Measurements from ENCODE around the gene PLCXD3. TPM values are rescaled to one million over a fixed set of nuclear protein-coding genes. Genes with fewer than 3 reads are reported as not detected.

Gene PLCXD3
- total and polyA plus RNA-seq, 2 of the 4 experiments (the other 2 are of a cell fraction), result under 0.01 to 0.02 TPM

DNA sequence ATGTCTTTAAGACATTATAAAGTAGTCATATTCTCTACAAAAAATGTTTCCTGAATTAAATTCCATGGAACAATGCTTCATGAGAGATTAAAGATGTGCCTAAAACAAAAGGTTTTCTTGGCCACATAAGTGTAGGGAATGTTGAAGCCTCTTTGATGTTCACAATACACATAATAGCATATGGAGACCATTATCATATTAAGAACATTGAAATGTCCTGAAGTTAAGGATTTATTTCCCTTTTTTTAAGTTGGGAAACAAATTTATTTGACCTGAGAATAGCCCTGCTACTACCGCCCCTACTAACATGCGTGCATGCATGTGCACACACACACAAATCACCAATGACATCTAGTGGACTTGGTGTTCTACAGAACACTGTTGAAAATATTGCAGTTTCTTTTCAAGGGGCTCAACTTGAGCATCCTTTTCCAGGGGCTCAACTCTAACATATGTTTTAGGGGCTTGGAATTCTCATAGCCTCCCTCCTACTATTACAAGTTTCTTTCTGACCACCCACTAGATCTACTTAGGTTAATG is 172.2 kb downstream of the PLCXD3 start:
- no peak overlapping the region for H4K91ac ChIP-seq (ENCODE audit: insufficient read depth, low read depth, low read length)
- H2AK5ac ChIP-seq (ENCODE audit: low read depth, low read length), result no peak overlapping the region
- H2BK120ac ChIP-seq (ENCODE audit: low read depth, low read length), result no peak overlapping the region
- TF ChIP-seq RAD21 (IDR thresholded peaks at IDR 0.05; ENCODE audit: low read length), result peak; percentile 27; the same call in 1 of the 2 replicates
- TF ChIP-seq, protein P1, sequence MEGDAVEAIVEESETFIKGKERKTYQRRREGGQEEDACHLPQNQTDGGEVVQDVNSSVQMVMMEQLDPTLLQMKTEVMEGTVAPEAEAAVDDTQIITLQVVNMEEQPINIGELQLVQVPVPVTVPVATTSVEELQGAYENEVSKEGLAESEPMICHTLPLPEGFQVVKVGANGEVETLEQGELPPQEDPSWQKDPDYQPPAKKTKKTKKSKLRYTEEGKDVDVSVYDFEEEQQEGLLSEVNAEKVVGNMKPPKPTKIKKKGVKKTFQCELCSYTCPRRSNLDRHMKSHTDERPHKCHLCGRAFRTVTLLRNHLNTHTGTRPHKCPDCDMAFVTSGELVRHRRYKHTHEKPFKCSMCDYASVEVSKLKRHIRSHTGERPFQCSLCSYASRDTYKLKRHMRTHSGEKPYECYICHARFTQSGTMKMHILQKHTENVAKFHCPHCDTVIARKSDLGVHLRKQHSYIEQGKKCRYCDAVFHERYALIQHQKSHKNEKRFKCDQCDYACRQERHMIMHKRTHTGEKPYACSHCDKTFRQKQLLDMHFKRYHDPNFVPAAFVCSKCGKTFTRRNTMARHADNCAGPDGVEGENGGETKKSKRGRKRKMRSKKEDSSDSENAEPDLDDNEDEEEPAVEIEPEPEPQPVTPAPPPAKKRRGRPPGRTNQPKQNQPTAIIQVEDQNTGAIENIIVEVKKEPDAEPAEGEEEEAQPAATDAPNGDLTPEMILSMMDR (conservative IDR thresholded peaks at IDR 0.05; ENCODE audit: low read depth, low read length), result 0 out of 2 replicates have a peak, but pooled peaks have one; percentile 15
- TF ChIP-seq POLR2A (IDR thresholded peaks at IDR 0.05; ENCODE audit: low read depth, low read length), result no peak
- no peak for TF ChIP-seq NFE2L2 (IDR thresholded peaks at IDR 0.05; ENCODE audit: low read depth, low read length)
- TF ChIP-seq CEBPB (IDR thresholded peaks at IDR 0.05; ENCODE audit: low read depth, low read length), result no peak
- TF ChIP-seq, protein P2, sequence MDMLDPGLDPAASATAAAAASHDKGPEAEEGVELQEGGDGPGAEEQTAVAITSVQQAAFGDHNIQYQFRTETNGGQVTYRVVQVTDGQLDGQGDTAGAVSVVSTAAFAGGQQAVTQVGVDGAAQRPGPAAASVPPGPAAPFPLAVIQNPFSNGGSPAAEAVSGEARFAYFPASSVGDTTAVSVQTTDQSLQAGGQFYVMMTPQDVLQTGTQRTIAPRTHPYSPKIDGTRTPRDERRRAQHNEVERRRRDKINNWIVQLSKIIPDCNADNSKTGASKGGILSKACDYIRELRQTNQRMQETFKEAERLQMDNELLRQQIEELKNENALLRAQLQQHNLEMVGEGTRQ (IDR thresholded peaks at IDR 0.05; ENCODE audit: low read depth, low read length), result no peak
- TF ChIP-seq BHLHE40 (IDR thresholded peaks at IDR 0.05; ENCODE audit: low read depth, low read length), result no peak
- no peak overlapping the region for H2BK5ac ChIP-seq (ENCODE audit: low read depth, low read length, poor library complexity, severe bottlenecking)
- H2BK15ac ChIP-seq (ENCODE audit: low read depth, low read length), result no peak overlapping the region
- H3K9me3 ChIP-seq (ENCODE audit: control insufficient read depth, insufficient read depth, low read length), result no peaks in the 10 kb centered on the region
- dilution Hi-C loops (cut with HindIII; ENCODE audit: low sequenced_read_pairs, unreplicated experiment) (no loop called here), in situ Hi-C loops (cut with MboI; ENCODE audit: low sequenced_read_pairs) (no loop called here), intact Hi-C loops (cut with micrococcal nuclease) (loop anchor here (2.0 kb wide), 1 partner anchor 433 kb away; no protein-coding TSS in a partner anchor)
- ChIA-PET CTCF (no interaction called here), POLR2A (ENCODE audit: unreplicated experiment) (no interaction called here)
- H3K4me1 ChIP-seq (ENCODE audit: control insufficient read depth, insufficient read depth, low read length), result peaks cover 2% of the 10 kb centered on the region; the same call in 1 of the 2 replicates
- no peak overlapping the region for H3K9ac ChIP-seq (ENCODE audit: low read depth, low read length)
- H3K4ac ChIP-seq (ENCODE audit: low read depth, low read length), result no peak overlapping the region
- H3K4me3 ChIP-seq (ENCODE audit: insufficient read depth, low read depth, low read length), result no peak overlapping the region
- H3K18ac ChIP-seq (ENCODE audit: low read depth, low read length), result no peak overlapping the region
- no peaks in the 10 kb centered on the region for H3K36me3 ChIP-seq (ENCODE audit: control insufficient read depth, insufficient read depth, low read length)
- ATAC-seq (ENCODE audit: low read depth), result no peak
- H3K79me1 ChIP-seq (ENCODE audit: low read depth in 1 of 2, low read length in 2 of 2), result no peaks in the 10 kb centered on the region
- H4K5ac ChIP-seq (ENCODE audit: low read depth, low read length), result no peak overlapping the region
- H3K27me3 ChIP-seq (ENCODE audit: control insufficient read depth, insufficient read depth, low read length), result no peaks in the 10 kb centered on the region
- H3K9me1 ChIP-seq (ENCODE audit: insufficient read depth, low read length), result peaks cover 3% of the 10 kb centered on the region; the same call in 1 of the 2 replicates
- no peak overlapping the region for H2AK9ac ChIP-seq (replicated peaks; ENCODE audit: low read depth, low read length, poor library complexity)
- no peak overlapping the region for H3K4me2 ChIP-seq (ENCODE audit: low read depth, low read length)
- H3K14ac ChIP-seq (replicated peaks; ENCODE audit: low read depth, low read length), result no peak overlapping the region
- WGBS, 2 experiments (ENCODE audit: extremely low coverage in 2 of 2, insufficient read length in 1 of 2), result no CpG with 5 or more reads among the region's 2 CpGs
- no peaks in the 10 kb centered on the region for H4K20me1 ChIP-seq (ENCODE audit: insufficient read depth, low read length)
- no peak overlapping the region for H2AFZ ChIP-seq (replicated peaks; ENCODE audit: low read length, poor library complexity)
- no TSS peak for BruUV-seq (replicated peaks)
- H3K23ac ChIP-seq (ENCODE audit: low read depth, low read length), result no peak overlapping the region
- H4K8ac ChIP-seq (ENCODE audit: low read depth in 2 of 2, low read length in 2 of 2), result no peak overlapping the region
- H2BK20ac ChIP-seq (ENCODE audit: low read depth, low read length), result no peak overlapping the region
- H3K56ac ChIP-seq (ENCODE audit: extremely low read depth, insufficient read depth, low read length), result no peak overlapping the region
- DNase-seq, result peak; percentile 10
- H3K27ac ChIP-seq (ENCODE audit: insufficient read depth, low read length), result no peak overlapping the region

Measured in IMR-90 (cell line).